NCI-H524 treated with DMSO at 0.1 percent for 48 hours (cell line): Measurements from ENCODE around the gene SLC15A5.

Experiments
- DNase-seq: peaks from one replicate; lab custom pipeline; 2025; lab: John Stamatoyannopoulos, UW

Gene SLC15A5

DNA sequence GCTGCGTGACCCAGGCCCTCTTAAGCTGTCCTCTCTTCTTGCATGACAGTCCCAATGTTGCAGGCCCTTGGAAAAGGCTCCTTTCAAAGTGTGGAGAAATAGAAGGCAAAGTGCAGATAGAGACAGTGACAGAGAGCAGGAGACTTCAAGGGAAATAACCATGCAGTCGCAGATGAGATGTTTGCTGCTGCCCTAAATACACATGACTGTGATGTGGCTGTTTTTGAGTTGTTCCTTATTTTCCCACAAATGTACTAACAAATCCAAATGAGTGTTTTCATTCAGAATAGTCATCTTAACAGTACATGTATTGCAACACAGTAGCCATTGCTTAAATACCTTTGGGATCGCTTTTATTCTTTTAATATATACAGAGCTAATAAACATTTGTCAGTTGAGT lies 101.6 kb downstream of the SLC15A5 start:
- no peak for DNase-seq

GRCh38 chr12:16174282-16174681 lies 103.2 kb downstream of the SLC15A5 start:
- no peak for DNase-seq

DNA sequence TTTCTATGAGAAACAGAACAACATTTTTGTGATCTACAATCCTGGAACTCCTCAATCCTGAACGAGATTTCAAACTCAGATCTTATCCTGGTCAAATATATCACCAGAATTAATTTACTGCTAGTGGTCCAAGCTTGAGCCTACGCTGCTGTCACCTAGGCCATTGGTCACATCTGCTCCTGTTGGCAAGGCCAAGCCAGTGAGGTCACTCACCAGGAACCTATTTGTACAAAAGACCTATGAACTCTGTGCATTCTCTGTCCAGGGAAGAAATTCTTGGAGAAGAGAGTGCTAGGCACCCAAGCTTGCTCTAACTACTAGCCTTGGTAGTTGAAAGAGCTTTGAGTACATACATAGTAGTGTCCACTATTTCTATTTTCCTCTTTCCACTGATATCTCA lies 106.1 kb downstream of the SLC15A5 start:
- no peak for DNase-seq

GRCh38 chr12:16168078-16168477 lies 109.4 kb downstream of the SLC15A5 start:
- DNase-seq = no peak

DNA sequence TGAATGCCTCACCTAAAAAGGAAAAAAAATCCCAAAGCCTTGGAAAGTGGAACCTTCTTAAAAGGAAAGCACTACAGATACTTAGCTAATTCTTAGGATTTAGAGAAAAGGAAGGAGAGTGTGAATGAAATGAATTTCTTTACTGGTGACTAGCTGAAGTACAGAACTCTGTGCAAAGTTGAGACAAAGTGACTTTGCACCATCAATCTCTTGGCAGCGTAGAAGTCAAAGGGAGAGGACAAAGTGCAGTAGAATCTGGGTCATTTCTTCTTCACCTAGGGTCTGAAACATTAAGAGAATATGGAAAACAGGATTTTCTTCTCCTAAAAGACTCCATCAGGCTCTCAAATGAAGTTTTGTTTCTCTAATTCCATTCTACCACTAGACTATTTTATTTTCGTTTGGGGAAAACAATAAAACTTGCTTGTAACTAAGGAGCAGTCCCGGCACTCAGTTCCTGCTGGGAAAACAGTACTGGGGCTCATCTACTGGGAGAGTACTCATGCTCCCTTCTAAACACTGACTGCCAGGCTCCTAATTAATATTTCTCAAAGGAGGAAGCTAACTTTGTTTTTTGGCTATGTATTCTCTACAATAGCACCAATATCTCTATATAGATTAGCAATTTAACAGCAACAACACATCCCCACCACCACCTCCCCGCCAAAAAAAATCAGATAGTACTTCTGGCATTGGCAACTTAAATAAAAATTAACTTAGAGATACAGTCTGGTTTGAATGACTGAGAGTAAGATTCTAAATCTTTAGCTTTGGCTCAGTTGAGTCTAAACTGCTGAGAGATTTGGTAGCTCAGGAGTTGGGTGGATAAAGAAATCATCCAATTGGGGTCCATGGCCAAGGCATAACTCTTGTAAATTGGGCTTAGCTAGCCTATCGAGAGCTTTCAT lies 110.7 kb downstream of the SLC15A5 start:
- no peak for DNase-seq

DNA sequence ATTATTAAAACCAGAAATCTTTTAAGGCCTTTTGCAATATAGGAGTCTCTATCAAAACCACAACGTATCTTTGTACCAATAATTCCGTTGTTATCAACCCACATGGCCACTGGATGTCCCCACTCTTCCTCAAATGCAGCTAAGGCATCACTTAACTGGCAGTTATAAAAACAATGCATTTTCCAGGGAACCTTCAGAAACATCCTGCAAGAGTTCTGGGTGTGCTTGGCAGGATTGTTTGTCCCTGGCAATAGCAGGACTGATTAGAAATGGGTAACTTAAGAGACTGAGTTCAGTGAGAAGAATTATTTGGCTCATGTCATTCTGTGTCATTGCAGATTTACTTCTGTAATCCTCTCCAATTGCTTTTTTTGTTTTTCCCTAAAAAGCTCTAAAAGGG lies 112.0 kb downstream of the SLC15A5 start:
- no peak for DNase-seq

DNA sequence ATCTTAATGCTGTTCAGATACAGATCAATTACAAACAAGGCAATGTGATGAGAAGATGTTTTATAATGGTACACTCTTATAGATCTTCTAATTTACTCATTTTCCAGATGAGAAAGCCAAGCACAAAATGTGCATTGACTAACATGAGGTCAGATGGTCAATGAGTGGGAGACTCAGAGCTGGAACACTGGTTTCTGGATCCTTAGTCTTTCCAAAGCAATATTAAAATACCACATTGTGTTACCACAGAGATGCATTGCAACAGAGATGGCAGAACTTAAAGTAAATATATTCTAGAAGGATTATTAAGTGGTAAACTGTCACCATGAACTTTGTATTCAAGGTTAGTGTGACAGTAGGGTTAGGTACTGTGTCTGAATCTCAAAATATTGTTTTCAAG lies 113.6 kb downstream of the SLC15A5 start:
- no peak for DNase-seq

- peak; percentile 87 for DNase-seq
Observed at GRCh38 chr12:16163146-16163545, 114.3 kb downstream of the SLC15A5 start.

DNA sequence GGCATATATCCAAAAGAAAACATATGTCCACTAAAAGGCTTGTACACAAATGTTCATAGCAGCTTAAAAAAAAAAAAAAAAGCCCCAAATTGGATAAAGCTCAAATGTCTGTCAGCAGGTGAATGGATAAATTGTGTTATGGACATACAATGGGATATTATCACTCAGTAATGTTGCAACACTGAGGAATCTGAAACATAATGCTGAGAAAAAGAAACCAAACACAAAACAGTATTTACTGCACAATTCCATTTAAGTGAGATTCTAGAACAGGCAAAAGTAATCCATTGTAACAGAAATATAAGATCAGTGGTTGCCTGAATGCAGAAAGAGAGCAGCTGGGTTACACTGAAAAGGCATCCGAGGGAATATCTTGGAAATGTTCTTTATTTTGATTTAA lies 117.9 kb downstream of the SLC15A5 start:
- no peak for DNase-seq

DNA sequence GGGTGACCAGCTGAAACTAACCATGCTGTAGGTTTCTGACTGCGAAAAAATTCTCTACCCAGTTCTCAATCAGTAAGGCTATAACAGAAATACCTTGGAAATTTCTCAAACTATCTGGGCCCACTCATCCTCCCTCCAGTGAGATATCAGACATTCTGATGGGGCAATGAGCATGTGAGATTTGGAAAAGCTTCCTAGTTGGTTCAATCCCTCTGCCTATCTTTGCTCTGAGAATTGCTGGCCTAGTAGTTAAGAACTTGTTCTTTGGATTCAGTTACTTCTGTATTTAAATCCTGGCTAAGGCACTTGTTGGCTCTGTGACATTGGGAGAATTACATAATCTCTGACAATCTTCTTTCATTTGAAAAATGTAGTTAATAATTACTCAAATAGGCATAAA lies 119.4 kb downstream of the SLC15A5 start:
- no peak for DNase-seq

- DNase-seq = no peak
Observed at GRCh38 chr12:16155938-16156337, 121.5 kb downstream of the SLC15A5 start.

DNA sequence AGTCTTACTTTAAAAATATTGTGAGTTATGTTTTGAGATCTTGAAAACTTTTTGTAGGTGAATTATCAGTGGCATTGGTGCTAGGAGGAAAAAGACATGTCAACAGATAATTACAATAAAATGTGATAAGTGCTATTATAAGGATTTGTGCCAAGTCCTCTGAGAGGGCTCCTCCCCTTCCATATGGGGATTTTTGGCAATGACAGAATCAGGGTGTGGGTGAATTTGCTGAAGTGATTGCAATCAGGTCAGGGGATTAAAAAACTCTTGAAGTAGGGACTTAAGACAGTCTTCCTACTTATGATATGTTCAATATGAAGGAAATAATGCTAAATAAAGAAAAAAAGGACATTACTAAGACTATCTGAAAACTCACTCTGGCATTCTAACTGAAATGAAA lies 122.5 kb downstream of the SLC15A5 start:
- peak; percentile 87 for DNase-seq

GRCh38 chr12:16152885-16153673 lies 124.4 kb downstream of the SLC15A5 start:
- no peak for DNase-seq

DNA sequence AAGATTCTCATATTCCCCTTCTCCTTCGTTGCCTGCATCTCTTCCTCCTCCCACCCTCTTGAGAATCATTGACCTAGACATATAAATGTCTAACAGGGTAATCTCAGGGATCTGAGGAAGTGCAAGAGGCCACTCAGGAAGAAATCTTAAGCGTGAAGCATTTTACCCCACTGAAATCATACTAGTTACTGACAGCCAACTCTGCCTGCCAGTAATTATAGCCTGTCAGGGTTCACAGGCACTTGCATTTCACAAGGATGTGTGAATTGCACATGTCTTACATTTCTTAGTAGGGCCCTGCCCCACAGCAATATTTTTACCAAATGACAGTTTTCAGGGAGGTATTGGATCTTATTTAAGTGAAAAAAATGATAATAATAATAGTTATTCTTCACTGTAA lies 127.2 kb downstream of the SLC15A5 start:
- no peak for DNase-seq

GRCh38 chr12:16148938-16149337 lies 128.5 kb downstream of the SLC15A5 start:
- DNase-seq = no peak
